AG09309 (cell line): ENCODE data around the gene PREX1.

Experiments
- DNase-seq: peaks from one replicate; pipeline ENCODE4 v3.0.0-alpha.2; 2010; ENCODE audit warnings: low read depth
- H3K4me3 ChIP-seq: 2 replicates; pipeline ENCODE4 v1.5.1; 2011; ENCODE audit warnings: mild to moderate bottlenecking, low read depth, low read length, moderate library complexity; ENCODE audit not compliant: control insufficient read depth
- TF ChIP-seq, protein P1 (sequence below): IDR thresholded peaks from 2 replicates; pipeline ENCODE4 v1.5.1; 2011; ENCODE audit warnings: mild to moderate bottlenecking, low read depth, low read length, inconsistent platforms; ENCODE audit not compliant: insufficient read depth, control insufficient read depth; ENCODE audit errors: missing control alignments

The PREX1 gene

DNA sequence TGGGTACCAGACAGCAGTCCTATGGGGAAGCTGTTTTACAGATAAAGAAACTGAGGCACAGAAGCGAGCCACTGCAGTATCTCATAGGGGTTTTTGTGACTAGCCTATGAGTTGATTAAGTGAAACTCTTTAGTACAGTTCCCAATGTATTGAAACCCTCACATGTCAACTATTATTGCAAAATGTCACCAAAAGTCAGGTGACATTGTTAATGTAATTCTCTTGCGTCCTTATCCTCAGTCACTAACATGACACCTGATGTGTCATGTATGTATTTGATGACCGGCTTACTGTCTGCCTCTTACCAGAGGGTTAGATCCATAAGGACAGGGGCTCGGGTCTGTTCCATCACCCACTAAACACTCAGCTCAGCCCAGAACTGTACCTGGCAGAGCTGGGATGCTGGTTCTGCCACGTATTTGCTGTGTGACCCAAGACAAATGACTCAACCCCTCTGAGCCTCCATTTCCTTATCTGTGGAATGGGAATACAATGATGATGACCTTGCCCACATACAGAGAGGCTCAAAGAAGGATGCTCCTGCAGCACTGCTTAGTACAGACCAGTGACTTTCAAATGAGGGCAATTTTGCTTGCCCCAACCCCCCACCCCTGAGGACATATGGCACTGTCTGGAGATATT lies 32.9 kb downstream of the PREX1 start:
- no peak for DNase-seq
- TF ChIP-seq, protein P1, sequence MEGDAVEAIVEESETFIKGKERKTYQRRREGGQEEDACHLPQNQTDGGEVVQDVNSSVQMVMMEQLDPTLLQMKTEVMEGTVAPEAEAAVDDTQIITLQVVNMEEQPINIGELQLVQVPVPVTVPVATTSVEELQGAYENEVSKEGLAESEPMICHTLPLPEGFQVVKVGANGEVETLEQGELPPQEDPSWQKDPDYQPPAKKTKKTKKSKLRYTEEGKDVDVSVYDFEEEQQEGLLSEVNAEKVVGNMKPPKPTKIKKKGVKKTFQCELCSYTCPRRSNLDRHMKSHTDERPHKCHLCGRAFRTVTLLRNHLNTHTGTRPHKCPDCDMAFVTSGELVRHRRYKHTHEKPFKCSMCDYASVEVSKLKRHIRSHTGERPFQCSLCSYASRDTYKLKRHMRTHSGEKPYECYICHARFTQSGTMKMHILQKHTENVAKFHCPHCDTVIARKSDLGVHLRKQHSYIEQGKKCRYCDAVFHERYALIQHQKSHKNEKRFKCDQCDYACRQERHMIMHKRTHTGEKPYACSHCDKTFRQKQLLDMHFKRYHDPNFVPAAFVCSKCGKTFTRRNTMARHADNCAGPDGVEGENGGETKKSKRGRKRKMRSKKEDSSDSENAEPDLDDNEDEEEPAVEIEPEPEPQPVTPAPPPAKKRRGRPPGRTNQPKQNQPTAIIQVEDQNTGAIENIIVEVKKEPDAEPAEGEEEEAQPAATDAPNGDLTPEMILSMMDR, result no peak
- no peak overlapping the region for H3K4me3 ChIP-seq

DNA sequence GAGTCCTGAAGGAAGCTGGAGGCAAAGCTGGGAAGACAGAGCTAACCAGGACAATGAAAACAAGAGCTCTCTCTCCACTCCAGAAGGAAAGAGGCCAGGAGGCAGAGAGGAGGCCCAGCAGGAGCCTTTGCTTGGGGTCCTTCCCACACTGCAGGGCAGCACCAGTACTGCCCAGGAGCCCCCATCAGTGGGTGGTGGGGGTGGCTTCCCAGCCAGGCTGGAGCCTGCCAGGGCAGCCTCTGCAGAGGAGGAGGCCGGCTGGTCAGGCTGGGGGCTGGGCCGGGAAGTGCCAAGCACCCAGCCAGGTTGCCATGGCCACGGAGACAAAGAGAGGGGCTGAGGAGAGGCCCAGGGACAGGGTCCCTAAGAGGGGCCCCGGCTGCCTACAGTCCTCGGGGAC lies 33.4 kb downstream of the PREX1 start:
- no peak for DNase-seq

DNA sequence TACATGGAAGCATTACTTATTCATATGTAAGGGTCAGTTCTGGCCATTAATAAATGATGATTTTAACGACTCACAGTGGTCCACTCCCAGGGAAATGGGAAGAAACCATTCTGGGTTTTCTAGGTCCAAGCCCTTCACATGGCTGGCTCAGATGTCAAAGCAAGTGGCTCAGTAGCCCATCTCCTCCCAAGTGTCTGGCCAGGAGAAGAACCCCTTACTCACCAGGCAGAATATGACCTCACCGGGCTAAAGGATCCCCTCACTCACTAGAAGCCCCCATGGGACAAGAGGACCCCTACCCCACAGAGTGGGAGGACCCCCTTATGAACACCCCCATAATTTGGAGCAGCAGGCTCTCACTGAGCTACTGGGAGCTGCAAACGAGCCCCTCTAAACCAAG lies 34.0 kb downstream of the PREX1 start:
- TF ChIP-seq, protein P1, result no peak
- no peak for DNase-seq
- no peak overlapping the region for H3K4me3 ChIP-seq

More for the DNA sequence above, 33.4 kb downstream of the PREX1 start:
- no peak overlapping the region for H3K4me3 ChIP-seq
- TF ChIP-seq, protein P1, result no peak

DNA sequence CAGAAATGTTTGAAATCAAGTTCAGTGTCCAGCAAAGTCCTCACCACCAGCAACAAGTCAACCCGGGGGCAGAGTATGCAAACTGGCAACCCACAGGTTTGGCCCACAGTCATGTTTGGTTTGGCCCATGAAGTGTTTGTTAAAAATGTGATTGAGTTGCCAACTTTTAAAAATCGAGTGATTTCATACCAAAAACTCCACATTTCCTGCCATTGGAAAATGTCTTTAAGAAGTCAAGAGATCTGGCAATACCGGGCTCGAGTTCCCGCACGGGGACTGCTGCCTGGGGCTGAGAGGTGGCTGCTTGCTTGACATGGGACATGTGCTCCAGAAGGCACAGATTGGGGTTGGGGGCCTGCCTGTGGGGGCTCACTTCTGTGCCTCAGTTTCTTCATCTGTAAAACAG lies 36.1 kb downstream of the PREX1 start:
- TF ChIP-seq, protein P1, result no peak
- DNase-seq, result peak; percentile 59
- H3K4me3 ChIP-seq, result no peak overlapping the region

DNA sequence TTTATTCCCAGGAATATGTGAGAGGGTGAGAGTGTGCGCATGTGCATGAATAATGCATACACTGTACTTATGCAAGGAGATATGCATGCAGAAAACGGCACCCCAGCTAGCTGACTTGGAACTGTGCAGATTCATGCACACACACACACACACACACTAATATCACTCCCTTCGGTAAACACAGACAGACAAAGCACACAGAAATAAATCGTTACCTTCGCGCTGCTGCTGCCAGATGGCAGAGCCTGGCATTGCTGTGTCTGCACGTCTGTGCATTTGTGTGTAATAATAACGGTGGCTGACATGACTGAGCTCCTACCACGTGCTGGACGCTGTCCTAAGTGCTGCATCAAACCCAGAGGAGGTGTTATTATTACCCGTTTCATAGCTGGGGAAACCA lies 36.8 kb downstream of the PREX1 start:
- no peak overlapping the region for H3K4me3 ChIP-seq
- DNase-seq, result no peak
- TF ChIP-seq, protein P1, result no peak

DNA sequence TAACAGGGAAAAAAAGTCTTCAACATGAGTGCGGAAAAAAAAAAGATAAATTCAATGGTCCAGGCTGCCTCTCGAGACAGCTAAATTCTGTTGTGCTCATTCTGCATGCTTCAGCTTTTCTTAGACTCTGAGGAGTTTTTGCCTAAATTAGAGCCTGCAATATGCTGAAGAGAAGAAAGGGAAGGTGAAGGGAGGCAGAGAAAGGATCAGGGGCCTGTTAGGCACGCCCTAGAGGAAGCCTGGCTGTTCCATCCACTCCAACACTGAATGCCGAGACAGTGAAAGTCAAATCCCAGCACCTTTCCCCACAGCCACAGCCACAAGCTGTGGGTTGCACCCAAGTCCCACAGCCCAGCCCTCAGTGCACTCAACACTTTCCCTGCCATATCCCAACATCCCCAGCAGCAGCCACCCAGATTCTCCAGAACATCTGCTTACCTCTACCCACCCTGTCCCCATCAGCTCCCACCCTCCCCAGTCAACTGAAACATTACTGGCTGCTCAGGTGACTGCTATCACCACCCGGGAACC lies 37.3 kb downstream of the PREX1 start:
- TF ChIP-seq, protein P1, result no peak
- no peak for DNase-seq
- no peak overlapping the region for H3K4me3 ChIP-seq
